ENCODE measurements around the gene MRPL57.
"Not testable (repeated sequence)": the region's sequence is repeated elsewhere in the genome, so short reads cannot be mapped to it uniquely, and the experiment has no call there.

MRPL57 gene

DNA sequence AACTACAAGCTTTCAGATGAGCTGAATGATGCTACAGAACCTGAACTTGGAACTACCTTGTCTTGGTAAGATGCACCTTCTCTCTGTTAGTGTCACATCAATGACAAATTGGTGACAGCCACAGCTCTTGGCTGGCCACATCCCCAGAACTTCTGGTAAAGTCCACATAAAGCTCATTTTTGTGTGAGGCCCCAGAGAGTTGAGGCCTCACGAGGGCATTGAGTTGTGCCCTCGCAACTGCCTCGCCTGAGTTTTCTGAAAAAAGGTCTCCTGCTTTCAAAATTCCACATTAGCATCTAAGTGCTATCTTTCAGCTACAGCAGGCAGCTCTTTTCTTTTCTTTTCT, 42.6 kb downstream of the MRPL57 start:
- no peak overlapping the region for H2BK15ac ChIP-seq (ENCODE audit: low read depth, poor library complexity, severe bottlenecking)
- H2BK120ac ChIP-seq (ENCODE audit: low read depth, low read length), result no peak overlapping the region
- no peak overlapping the region for H3K14ac ChIP-seq (ENCODE audit: low read length in 2 of 2)
- H3K36me3 ChIP-seq (ENCODE audit: control insufficient read depth in 1 of 2, insufficient read depth in 2 of 2, low read depth in 1 of 2, low read length in 2 of 2), result no peaks in the 10 kb centered on the region
- no peak overlapping the region for H3K4ac ChIP-seq (ENCODE audit: low read depth in 1 of 2, low read length in 2 of 2)
- no peak overlapping the region for H3K18ac ChIP-seq (ENCODE audit: low read depth in 1 of 2, low read length in 2 of 2)
- no peaks in the 10 kb centered on the region for H3K79me1 ChIP-seq (replicated peaks; ENCODE audit: low read length, poor library complexity, severe bottlenecking)
- H4K91ac ChIP-seq (ENCODE audit: low read length), result no peak overlapping the region
- H2BK5ac ChIP-seq (ENCODE audit: low read depth, low read length, poor library complexity, severe bottlenecking), result no peak overlapping the region
- peaks cover 5% of the 10 kb centered on the region for H3K9me3 ChIP-seq (ENCODE audit: control insufficient read depth, low read length)
- no peak for DNase-seq
- no peak overlapping the region for H3K23ac ChIP-seq (ENCODE audit: low read length in 2 of 2)
- no peak overlapping the region for H3K27ac ChIP-seq (ENCODE audit: low read length, poor library complexity, severe bottlenecking)
- peaks cover 3 to 5% of the 10 kb centered on the region in 2 experiments for H3K27me3 ChIP-seq (ENCODE audit: control insufficient read depth in 1 of 2, insufficient read depth in 1 of 2, low read length in 2 of 2)
- no peak overlapping the region for H3K9ac ChIP-seq (ENCODE audit: low read length)
- no peak overlapping the region for H4K8ac ChIP-seq (ENCODE audit: low read length)
- H2AK5ac ChIP-seq (ENCODE audit: low read length, severe bottlenecking), result no peak overlapping the region
- WGBS, result 86% methylated on average over 3 of the region's 3 CpGs
- no peaks in the 10 kb centered on the region for H3K4me1 ChIP-seq (ENCODE audit: control insufficient read depth, insufficient read depth, low read depth, low read length)
- H3K4me3 ChIP-seq (ENCODE audit: insufficient read depth in 1 of 2, low read depth in 1 of 2, low read length in 2 of 2), result no peak overlapping the region
- H2AFZ ChIP-seq (ENCODE audit: low read depth, low read length), result no peak overlapping the region
- H3K4me2 ChIP-seq (ENCODE audit: low read length, poor library complexity, severe bottlenecking), result no peak overlapping the region
- no peak overlapping the region for H2BK12ac ChIP-seq (ENCODE audit: low read length in 2 of 2)

DNA sequence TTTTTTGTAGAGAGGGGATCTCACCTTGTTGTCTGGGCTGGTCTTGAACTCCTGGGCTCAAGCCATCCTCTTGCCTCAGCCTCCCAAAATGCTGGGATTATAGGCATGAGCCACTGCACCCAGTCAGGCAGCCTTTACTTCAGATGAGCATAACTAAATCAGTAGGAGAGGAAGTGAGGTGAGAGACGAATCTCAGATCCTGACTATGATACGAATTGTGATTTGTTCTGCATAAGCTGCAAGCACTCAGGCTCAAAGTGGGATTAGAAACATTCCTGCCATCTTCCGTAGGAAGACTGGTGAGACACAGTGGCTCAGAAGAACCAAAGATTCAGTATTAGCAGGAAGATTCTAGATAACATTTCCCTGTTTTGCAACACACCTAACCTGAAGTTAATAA, 43.3 kb downstream of the MRPL57 start:
- not testable (repeated sequence) for H2BK15ac ChIP-seq (ENCODE audit: low read depth, poor library complexity, severe bottlenecking); H3K27ac ChIP-seq (ENCODE audit: low read length, poor library complexity, severe bottlenecking); H2BK5ac ChIP-seq (ENCODE audit: low read depth, low read length, poor library complexity, severe bottlenecking); H3K36me3 ChIP-seq (ENCODE audit: control insufficient read depth in 1 of 2, insufficient read depth in 2 of 2, low read depth in 1 of 2, low read length in 2 of 2); H3K4ac ChIP-seq (ENCODE audit: low read depth in 1 of 2, low read length in 2 of 2); H2AFZ ChIP-seq (ENCODE audit: low read depth, low read length); H3K18ac ChIP-seq (ENCODE audit: low read depth in 1 of 2, low read length in 2 of 2); H4K91ac ChIP-seq (ENCODE audit: low read length); H2BK120ac ChIP-seq (ENCODE audit: low read depth, low read length); H2AK5ac ChIP-seq (ENCODE audit: low read length, severe bottlenecking); H3K4me1 ChIP-seq (ENCODE audit: control insufficient read depth, insufficient read depth, low read depth, low read length); H4K8ac ChIP-seq (ENCODE audit: low read length); DNase-seq; H3K9me3 ChIP-seq (ENCODE audit: control insufficient read depth, low read length); H3K4me2 ChIP-seq (ENCODE audit: low read length, poor library complexity, severe bottlenecking); H3K4me3 ChIP-seq (ENCODE audit: insufficient read depth in 1 of 2, low read depth in 1 of 2, low read length in 2 of 2); H2BK12ac ChIP-seq (ENCODE audit: low read length in 2 of 2); H3K9ac ChIP-seq (ENCODE audit: low read length); H3K14ac ChIP-seq (ENCODE audit: low read length in 2 of 2); H3K27me3 ChIP-seq (ENCODE audit: control insufficient read depth in 1 of 2, insufficient read depth in 1 of 2, low read length in 2 of 2); H3K23ac ChIP-seq (ENCODE audit: low read length in 2 of 2); H3K79me1 ChIP-seq (replicated peaks; ENCODE audit: low read length, poor library complexity, severe bottlenecking)
- 74% methylated on average over 3 of the region's 3 CpGs for WGBS

GRCh38 chr13:21221268-21221667, 44.8 kb downstream of the MRPL57 start:
- Histone ChIP-seq H3K9ac (ENCODE audit: low read length) (no peak overlapping the region), H3K36me3 (ENCODE audit: control insufficient read depth in 1 of 2, insufficient read depth in 2 of 2, low read depth in 1 of 2, low read length in 2 of 2) (no peaks in the 10 kb centered on the region)

GRCh38 chr13:21225082-21225481, 48.6 kb downstream of the MRPL57 start:
- Histone ChIP-seq H4K8ac (ENCODE audit: low read length) (no peak overlapping the region), H3K79me1 (replicated peaks; ENCODE audit: low read length, poor library complexity, severe bottlenecking) (no peaks in the 10 kb centered on the region)

More at GRCh38 chr13:21221268-21221667, 44.8 kb downstream of the MRPL57 start:
- no peak overlapping the region for H2AFZ ChIP-seq (ENCODE audit: low read depth, low read length)
- no peak overlapping the region for H2BK120ac ChIP-seq (ENCODE audit: low read depth, low read length)
- DNase-seq, result no peak
- peaks cover 0 to 8% of the 10 kb centered on the region in 2 experiments for H3K27me3 ChIP-seq (ENCODE audit: control insufficient read depth in 1 of 2, insufficient read depth in 1 of 2, low read length in 2 of 2)
- peaks cover 5% of the 10 kb centered on the region for H3K9me3 ChIP-seq (ENCODE audit: control insufficient read depth, low read length)
- H2BK12ac ChIP-seq (ENCODE audit: low read length in 2 of 2), result no peak overlapping the region
- no peaks in the 10 kb centered on the region for H3K4me1 ChIP-seq (ENCODE audit: control insufficient read depth, insufficient read depth, low read depth, low read length)
- H3K18ac ChIP-seq (ENCODE audit: low read depth in 1 of 2, low read length in 2 of 2), result no peak overlapping the region
- no peak overlapping the region for H2BK15ac ChIP-seq (ENCODE audit: low read depth, poor library complexity, severe bottlenecking)
- H4K91ac ChIP-seq (ENCODE audit: low read length), result no peak overlapping the region
- H2BK5ac ChIP-seq (ENCODE audit: low read depth, low read length, poor library complexity, severe bottlenecking), result no peak overlapping the region
- H4K8ac ChIP-seq (ENCODE audit: low read length), result no peak overlapping the region
- H3K79me1 ChIP-seq (replicated peaks; ENCODE audit: low read length, poor library complexity, severe bottlenecking), result no peaks in the 10 kb centered on the region
- H3K4ac ChIP-seq (ENCODE audit: low read depth in 1 of 2, low read length in 2 of 2), result no peak overlapping the region
- no peak overlapping the region for H3K4me3 ChIP-seq (ENCODE audit: insufficient read depth in 1 of 2, low read depth in 1 of 2, low read length in 2 of 2)
- no peak overlapping the region for H3K14ac ChIP-seq (ENCODE audit: low read length in 2 of 2)
- no peak overlapping the region for H2AK5ac ChIP-seq (ENCODE audit: low read length, severe bottlenecking)
- H3K4me2 ChIP-seq (ENCODE audit: low read length, poor library complexity, severe bottlenecking), result no peak overlapping the region
- no peak overlapping the region for H3K27ac ChIP-seq (ENCODE audit: low read length, poor library complexity, severe bottlenecking)
- no peak overlapping the region for H3K23ac ChIP-seq (ENCODE audit: low read length in 2 of 2)

More at GRCh38 chr13:21225082-21225481, 48.6 kb downstream of the MRPL57 start:
- H2AFZ ChIP-seq (ENCODE audit: low read depth, low read length), result no peak overlapping the region
- no peak overlapping the region for H2BK120ac ChIP-seq (ENCODE audit: low read depth, low read length)
- H3K27ac ChIP-seq (ENCODE audit: low read length, poor library complexity, severe bottlenecking), result no peak overlapping the region
- H2AK5ac ChIP-seq (ENCODE audit: low read length, severe bottlenecking), result no peak overlapping the region
- H3K14ac ChIP-seq (ENCODE audit: low read length in 2 of 2), result no peak overlapping the region
- H3K36me3 ChIP-seq (ENCODE audit: control insufficient read depth in 1 of 2, insufficient read depth in 2 of 2, low read depth in 1 of 2, low read length in 2 of 2), result no peaks in the 10 kb centered on the region
- 84% methylated on average over 4 of the region's 6 CpGs for WGBS
- H3K27me3 ChIP-seq (ENCODE audit: control insufficient read depth in 1 of 2, insufficient read depth in 1 of 2, low read length in 2 of 2), result peaks cover 0 to 10% of the 10 kb centered on the region in 2 experiments
- no peak overlapping the region for H3K4ac ChIP-seq (ENCODE audit: low read depth in 1 of 2, low read length in 2 of 2)
- H2BK5ac ChIP-seq (ENCODE audit: low read depth, low read length, poor library complexity, severe bottlenecking), result no peak overlapping the region
- no peak for DNase-seq
- H4K91ac ChIP-seq (ENCODE audit: low read length), result no peak overlapping the region
- H3K9ac ChIP-seq (ENCODE audit: low read length), result no peak overlapping the region
- no peak overlapping the region for H3K23ac ChIP-seq (ENCODE audit: low read length in 2 of 2)
- no peak overlapping the region for H3K4me2 ChIP-seq (ENCODE audit: low read length, poor library complexity, severe bottlenecking)
- H3K4me1 ChIP-seq (ENCODE audit: control insufficient read depth, insufficient read depth, low read depth, low read length), result no peaks in the 10 kb centered on the region
- H3K18ac ChIP-seq (ENCODE audit: low read depth in 1 of 2, low read length in 2 of 2), result no peak overlapping the region
- H3K4me3 ChIP-seq (ENCODE audit: insufficient read depth in 1 of 2, low read depth in 1 of 2, low read length in 2 of 2), result no peak overlapping the region
- H2BK15ac ChIP-seq (ENCODE audit: low read depth, poor library complexity, severe bottlenecking), result no peak overlapping the region
- no peak overlapping the region for H2BK12ac ChIP-seq (ENCODE audit: low read length in 2 of 2)
- peaks cover 5% of the 10 kb centered on the region for H3K9me3 ChIP-seq (ENCODE audit: control insufficient read depth, low read length)
